NCI-H1105 (cell line): ENCODE results near the gene ERICH2.

ENCODE experiments used
- DNase-seq: peaks from one replicate; lab custom pipeline; 2025; lab: John Stamatoyannopoulos, UW

ERICH2 gene

GRCh38 chr2:170842785-170843184 is 72.6 kb downstream of the ERICH2 start:
- no peak for DNase-seq

GRCh38 chr2:170843656-170844055 is 73.5 kb downstream of the ERICH2 start:
- no peak for DNase-seq

GRCh38 chr2:170845343-170845742 is 75.2 kb downstream of the ERICH2 start:
- no peak for DNase-seq

GRCh38 chr2:170846314-170846713 is 76.1 kb downstream of the ERICH2 start:
- peak; percentile 16 for DNase-seq

GRCh38 chr2:170847716-170848115 is 77.5 kb downstream of the ERICH2 start:
- DNase-seq = no peak
